HG02588 (cell line): ENCODE measurements around the gene ATAT1.
"Not testable (repeated sequence)": the region's sequence is repeated elsewhere in the genome, so short reads cannot be mapped to it uniquely, and the experiment has no call there.

Experiments used
- ATAC-seq: cut with Tn5 transposase; IDR thresholded peaks from one replicate; pipeline ENCODE4 v1.9.1; 2021; ENCODE audit warnings: mild to moderate bottlenecking, moderate library complexity; ENCODE audit not compliant: unreplicated experiment

The ATAT1 gene

DNA sequence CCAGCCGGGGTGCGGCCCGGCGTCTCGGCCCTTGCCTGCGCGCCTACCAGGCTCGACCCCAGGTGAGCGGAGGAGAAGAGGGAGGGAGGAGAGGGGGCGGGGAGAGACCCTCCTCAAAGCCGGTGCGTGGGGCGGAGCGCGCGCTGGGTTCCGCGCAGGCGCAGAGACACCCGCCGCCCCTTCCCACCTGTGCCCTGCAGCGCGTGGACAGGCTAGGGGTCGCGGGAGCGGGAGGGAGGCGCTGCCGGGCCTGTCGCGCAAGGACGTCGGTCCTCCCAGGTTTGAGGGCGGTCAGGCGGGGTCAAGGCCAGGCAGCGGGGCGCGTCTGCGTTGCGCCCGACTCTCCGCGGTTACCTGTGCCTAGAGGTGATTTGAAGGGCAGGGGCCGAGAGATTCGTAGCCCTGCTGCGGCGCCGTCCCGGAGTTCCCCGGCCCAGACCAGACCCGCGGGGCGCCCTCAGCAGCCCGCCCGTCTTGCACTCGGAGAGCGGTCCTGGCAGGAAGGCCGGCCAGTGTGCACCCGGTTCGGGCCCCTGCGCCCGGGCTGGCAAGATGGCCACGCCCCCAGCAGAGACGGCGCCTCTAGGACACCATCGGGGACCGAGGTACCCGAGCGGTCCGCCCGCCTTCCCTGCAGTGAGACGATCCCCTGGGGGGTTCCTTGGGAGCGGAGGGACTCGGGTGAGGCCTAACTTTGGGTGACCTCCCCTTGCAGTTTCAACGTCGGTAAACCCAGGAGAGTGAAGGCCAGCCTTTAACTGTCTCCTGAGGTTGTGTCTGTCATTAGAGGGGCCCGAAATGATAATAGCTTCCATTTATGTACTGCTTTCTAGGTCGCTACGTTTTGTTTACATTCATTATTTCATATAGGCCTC, 20.8 kb downstream of the ATAT1 start:
- ATAC-seq: peak; percentile 62

DNA sequence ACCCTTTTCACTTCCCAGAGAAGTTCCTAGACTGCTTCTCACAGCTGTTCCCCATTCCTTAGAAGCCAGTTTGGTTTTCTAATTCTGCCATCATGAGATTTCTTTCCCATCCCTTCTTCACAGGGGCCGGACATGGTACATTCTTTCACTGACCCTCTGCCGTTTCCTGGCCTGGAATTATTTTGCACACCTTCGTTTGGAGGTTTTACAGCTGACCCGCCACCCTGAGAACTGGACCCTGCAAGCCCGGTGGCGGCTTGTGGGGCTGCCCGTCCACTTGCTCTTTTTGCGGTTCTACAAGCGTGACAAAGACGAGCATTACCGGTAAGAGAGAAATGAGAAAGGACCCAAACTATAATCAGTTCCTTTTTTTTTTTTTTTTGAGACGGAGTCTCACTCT, 24.5 kb downstream of the ATAT1 start:
- ATAC-seq: no peak

DNA sequence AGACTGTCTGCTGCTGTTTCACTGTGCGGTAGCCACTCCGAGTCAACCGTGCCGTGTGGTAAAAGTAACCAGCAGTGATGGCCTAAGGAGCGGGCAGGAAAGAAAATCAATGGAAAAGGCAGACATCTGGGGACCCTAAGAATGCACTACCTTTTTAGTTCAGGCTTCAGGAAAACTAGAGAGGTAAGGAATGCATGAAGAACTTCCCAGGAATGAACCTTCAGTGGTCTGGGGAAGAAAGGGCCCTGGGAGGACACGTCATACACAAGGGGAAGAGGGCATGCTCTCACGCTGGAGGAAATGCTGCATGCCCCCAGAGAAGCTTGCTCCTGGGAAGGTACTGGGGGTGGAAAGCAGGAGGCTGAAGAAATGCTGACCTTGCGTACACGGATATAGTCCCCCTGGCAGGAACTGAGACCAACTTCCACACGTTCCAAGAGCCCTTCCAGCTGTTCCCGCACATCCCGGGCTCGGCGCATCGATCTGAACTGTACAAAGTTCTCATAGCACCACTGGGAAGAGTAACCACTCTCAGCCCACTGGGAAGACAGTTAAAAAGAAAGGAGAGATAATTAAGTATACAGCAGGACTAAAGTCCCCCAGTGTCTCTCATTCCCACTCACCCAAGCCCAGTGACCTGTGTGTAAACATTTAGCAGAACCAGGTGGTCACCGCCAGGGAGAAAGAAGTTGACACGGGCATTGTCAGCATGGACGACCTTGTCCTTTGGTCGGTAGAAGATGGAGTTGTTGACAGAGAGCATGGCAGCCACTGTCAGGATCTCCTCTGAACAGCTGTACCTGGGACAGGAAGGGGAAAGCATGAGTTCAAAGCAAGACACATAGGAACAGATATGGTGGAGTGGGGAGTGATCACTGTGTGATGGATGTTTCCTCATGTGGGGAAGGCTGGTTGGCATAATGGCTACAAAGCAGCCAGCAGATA, 28.4 kb downstream of the ATAT1 start:
- no peak for ATAC-seq

DNA sequence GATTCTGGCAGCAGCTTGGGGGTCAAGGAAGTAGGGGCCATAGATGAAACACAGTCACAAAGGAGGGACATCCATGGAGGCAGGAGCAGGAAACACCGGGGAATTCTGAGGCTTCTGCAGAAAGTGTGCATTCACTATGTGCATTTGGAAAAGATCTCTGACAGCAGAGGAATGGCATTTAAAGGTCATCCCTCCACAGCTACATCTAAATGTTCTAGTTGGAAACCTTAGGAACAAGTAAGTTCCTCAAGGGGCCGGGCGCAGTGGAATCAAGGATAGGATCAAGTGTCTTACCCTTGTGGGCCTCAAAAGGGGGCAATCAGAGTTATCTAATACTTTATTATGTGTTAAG, 29.0 kb downstream of the ATAT1 start:
- ATAC-seq: no peak

DNA sequence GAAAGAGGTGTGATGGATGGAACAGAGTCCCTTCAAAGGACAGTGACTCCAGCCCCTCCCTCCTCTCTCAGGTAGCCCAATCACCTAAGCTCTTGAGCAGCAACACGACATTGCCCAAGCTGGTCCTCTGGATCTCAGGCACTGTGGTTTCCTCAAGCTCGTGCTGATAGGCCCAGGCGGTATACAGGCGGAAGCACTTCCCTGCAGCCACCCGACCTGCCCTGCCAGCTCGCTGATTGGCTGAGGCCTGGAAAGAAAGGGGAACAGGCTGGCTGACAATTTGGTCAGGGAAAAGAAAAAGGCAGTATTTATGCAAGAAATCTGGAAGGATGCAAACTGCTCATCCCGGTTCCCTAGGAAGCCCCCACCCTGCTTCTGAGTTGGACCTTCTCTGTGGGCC, 29.8 kb downstream of the ATAT1 start:
- no peak for ATAC-seq

DNA sequence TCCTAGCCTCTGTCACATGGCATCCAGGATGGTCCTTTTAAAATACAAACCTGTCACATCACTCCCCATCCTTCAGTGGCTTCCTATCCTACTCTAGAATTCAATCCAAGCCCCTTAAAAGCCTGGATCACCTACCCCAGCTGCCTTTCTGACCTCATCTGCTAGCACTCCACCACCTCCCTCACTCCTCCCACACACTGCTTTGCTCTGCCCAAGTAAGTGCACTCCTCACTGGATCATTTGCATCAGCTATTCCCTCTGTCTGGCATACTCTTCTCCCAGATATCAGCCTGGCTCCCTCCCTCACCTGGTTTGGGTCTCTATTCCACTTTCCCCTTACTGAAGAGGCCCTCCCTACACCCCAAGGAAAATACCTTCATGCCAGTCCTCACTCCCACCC, 30.8 kb downstream of the ATAT1 start:
- no peak for ATAC-seq

DNA sequence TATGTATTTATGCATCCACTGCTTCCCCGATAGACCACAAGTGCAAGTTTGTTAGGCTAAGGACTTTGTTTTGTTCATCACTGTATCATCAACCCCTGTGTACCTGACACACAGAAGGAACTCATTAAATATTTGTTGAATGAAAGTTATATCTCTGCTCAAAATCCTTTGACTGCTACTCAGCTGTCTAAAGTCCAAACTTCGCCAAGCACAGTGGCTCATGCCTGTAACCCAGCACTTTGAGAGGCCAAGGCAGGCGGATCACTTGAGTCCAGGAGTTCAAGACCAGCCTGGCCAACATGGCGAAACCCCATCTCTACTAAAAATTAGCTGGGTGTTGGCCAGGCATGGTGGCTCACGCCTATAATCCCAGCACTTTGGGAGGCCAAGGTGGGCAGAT, 31.2 kb downstream of the ATAT1 start:
- ATAC-seq: not testable (repeated sequence)

DNA sequence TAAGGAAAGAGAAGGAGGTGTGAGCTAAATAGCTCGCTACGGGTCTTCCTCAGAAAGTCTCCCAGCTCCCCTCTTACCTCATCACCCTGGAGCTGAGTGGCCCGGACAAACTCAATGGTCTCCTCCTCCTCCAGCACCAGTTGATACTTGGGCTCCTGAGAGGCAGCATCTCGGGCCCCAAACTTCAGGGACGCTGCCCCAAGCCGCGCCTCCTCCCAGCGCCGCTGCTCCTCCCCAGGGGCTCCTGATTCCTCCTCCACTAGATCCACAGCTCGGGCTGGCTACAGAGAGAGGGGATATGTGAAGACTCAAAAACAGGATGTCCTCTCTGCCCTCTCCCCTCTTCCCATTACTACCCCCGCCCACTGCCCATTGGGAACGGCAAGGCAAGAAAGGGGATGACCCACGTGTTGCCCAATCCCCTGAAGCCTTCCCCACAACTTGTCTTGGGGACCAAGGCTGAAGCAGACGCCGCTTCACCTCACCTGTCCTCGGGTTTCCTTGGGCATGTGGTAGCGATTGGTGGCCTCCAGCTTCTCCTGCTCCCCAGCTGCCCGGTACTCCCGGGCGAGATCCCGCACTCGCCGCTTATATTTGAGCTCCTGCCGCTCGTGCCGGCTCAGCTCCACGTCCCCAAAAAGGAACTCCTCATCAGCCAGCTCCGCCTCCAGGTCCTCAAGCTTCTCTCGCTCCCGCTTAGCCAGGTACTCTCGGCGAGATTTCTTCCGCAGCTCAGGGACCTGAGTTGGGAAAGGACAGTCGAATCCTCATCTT, 38.5 kb downstream of the ATAT1 start:
- no peak for ATAC-seq

DNA sequence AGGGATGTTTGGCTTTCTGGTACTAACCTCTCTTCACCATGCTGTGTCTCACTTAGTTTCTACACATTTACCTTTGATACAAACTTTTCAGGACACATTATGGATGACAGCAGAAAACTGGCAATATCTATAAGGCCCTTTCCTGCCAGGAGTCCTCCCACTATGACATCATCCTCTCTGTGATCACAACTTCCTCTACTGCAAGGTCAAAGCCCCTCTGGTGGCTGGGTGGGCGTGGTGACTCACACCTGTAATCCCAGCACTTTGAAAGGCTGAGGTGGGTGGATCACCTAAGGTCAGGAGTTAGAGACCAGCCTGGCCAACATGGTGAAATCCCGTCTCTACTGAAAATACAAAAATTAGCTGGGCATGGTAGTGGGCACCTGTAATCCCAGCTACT, 39.6 kb downstream of the ATAT1 start:
- ATAC-seq: not testable (repeated sequence)

DNA sequence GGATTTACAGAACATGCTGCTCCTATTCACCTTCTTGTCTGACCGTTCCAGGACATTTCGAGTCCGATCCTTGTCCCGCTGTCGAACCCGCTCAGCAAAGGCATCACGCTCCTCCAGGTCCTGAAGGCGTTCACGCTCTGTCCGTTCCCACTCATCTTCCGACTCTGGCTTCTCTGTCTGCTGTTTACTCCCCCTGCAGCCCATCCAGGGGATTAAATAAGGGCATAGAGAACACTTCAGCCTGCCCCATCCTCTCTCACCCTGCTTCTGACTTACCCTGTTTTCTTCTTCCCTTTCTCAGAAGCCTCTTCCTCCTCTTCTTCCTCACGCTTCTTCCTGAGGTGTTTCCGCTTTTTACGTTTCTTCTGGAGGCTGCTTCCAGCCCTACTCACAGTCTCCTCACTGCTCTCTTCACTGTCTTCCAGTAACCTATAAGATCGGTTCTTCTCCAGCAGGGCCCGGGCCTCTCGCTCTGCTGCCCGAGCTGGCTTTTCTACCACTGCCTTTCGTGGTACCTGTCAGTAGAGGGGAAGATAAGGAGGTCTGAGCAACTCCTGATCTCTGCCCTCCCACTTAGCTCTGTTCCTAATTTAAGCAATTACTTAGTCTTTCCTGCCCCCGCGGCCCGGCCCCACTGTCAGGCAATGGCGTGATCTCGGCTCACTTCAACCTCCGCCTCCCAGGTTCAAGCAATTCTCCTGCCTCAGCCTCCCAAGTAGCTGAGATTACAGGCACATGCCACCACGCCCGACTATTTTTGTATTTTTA, 44.3 kb downstream of the ATAT1 start:
- ATAC-seq: no peak

DNA sequence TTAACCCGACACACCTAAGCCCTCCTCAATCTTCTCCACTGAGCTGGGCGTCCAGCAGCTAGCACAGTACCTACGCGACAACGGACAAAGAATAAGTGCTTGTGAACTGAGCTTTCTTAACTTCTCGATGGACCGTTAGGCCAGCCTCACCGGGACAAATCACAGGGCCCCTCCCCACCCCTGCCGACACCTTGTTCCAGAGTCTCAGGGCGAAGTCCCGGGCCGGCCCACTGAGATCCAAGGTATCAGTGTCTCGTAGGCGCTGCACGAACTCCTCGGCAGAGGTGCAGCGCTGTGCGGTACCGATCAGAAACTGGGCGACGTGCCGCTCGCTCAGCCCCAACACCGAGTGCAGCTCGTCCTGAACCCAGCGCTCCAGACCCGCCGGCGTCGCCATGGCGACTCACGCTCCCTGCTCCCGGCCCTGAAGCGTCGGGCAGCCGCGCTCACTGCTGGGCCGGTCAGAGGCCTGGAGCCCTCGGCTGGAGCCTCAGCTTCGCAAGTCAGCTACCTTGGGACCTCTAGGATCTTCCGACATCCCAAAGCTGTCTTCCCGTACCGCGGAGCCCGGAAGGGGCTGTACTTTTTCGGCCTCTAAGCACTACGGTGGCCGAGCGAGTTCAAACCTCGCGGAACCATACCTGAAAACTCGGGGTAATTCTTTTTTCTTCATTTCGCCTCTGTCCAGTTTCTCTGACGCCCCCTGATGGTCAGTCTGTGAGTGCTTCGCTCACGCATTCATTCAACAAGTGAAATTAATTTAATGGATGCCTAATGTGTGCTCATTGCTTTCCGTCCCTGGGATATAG, 46.0 kb downstream of the ATAT1 start, which contains the start of gene DHX16:
TSS of gene DHX16 (minus strand) at position 562 of the 809 bp plus-strand sequence. CDS start at position 397, 165 bp downstream.
- ATAC-seq: peak; percentile 60

DNA sequence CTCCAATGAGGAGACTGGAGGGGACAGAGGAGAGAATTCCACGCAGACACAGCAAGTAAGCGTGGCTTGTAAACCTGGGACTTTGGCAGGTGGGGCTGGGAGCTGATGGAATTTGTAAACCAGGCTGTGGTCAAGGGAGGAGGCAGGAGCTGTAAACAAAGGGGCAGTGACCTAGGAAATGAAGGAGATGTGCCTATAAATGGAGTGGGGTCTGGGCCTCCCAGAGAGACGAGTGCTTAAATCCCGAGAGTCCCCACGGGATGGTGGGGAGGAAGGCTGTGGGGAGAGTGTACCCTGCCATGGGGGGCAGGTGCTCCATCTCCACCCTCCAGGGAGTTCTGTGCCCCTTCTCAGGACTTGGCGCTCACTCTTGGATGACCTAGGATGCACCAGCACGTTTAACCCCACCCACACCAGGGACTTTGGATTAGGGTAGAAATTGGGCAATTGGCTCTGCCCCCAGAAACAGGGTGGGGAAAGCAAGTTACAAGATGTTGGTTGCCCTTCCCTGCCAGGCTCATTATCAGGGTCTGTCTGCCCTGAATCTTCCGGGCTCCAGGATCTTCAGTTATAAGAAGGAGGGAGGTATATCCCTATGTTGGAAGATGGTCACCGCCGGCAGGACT, 50.1 kb downstream of the ATAT1 start:
- no peak for ATAC-seq

DNA sequence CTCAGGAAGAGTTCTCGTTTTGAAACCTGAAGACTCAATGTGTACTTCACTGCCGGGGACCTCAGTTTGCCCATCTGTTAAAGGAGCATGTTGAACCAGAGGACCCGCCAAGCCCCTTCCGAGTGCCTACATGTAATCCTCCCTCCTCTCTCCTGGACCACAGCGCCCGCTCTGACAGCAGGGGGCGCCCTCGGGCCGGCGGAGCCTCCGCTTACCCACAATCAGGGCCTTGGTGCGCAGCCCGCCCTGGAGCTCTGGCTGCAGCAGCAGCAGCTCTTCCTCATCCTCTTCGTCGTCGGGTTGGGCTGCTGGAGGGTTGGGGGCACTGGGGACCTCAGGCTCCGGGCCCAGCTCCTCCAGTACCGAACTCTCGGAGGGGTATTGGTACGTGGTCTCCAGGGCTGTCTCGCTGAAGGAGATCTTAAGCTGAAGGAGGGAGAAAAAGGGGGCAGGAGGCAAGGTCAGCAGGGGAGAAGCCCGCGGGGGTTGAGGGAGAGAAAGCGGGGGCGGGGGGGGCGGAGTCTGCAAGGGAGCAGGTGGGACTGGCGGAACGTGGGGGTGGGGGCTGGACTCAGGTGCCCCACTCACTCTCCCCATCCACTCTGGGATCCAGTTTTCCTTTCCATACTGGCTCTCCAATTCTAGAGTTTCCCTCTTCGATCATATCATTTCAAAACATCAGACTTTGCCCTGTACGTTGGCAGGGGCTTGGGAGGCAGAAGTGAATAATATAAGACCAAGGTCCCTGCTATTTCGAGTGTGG, 52.5 kb downstream of the ATAT1 start:
- no peak for ATAC-seq

DNA sequence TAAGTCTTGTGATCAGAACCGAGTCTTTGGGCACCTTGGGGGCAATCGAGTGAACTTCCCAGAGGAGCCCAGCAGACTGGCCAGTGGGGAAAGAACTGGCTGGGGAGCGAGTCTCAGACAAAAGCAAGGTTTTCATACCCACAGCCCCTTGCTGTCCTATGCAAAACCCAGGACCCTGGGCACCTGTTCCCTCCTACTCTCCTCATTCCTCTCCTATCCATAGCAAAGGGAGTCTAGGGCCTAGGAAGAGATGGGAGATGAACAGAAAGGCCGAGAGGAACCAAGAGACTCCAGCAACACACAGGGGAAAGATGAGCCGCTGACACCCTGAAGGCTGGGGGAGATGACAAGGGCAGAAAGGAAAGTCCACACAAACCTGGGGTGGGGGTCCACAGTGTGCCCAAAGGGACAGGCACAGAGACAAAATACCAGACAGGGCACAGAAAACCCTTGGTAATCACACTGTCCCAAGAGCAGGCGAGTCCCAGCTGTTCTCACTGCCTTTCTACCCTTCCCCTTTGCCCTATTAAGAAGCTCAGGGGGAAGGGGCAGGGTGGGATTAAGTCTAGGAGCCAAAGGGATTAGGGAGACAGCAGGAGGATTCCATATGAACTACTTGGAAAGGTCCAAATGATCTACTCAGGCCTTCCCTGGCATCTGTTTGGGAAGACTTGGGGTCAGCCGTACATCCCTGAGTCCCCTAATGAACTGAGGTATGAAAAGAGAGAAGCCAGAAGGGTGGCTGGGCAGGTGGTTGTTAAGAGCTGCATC, 53.3 kb downstream of the ATAT1 start:
- ATAC-seq: no peak

DNA sequence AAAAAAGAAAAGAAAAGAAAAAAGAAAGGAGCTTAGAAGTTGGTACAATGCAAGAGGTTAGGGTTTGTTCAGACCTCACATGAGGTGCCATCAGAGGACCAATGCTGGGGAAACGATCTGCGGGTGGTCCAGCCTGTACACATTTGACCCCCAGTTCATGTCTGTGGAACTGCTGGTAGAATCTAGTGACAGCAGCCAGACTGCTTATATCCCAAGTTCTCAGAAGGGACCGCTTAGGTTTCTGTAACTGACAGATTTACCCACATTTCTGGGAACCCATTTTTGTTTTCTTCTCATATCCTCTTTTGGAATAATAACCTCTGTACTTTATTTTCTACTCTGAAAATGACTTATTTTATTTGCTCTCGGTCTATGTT, 55.1 kb downstream of the ATAT1 start:
- no peak for ATAC-seq

DNA sequence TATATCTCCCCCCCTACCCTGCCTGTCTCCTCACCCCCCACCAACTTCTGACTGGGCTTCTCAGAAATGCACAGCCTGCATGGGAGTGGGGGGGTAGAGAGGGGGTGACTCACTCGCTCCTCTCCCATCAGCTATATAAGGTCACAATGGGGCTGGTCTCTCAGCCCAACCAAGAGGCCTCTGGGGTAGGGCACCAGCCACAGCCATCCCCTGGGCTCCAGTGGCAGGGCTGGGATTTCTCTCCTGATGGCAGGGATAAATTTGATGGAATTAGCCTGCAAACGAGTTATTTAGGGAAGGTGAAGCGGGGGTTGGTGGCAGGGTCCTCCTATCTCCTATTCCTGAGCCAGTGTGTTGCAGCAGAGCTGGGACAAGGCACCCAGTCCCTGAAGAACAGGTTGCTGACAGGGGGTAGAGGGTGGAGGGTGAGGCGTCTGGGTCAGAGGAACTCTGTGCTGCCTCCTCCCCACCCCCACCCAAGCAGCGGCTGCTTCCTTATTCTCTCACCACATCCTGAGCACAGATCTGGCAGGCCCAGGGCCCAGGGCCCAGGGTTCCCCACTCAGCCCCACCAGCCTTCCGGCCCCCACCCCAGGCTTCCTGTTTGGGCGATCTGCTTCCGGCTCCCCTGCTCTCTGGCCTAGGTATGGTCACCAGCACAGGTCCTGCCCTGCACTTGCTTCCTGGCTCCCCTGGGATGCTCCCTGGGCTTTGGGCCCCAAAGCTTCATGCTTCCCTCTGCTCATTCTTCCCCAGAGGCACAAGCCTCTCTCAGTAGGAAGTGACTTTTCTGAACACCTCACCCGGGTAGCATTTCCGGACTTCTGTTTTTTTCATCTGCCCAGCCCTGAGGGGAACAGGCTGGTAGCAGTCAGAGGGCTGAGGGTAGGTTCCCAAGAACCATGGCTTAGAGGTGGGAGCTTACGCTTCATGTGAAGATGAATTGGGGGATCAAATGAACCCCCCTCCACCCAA, 55.8 kb downstream of the ATAT1 start:
- ATAC-seq: peak; percentile 37
